Spleen (tissue), 13 donors: ENCODE results near the gene SPRED1. TPM values are rescaled to one million over a fixed set of nuclear protein-coding genes. Genes with fewer than 3 reads are reported as not detected.
A peak's percentile ranks its signal among the peaks of the same experiment; 100 is the strongest.

Source experiments
- DNase-seq: peaks from one replicate; pipeline ENCODE4 v3.0.0-alpha.2; 2020
- H3K27ac ChIP-seq, 8 donors: fragments of 200-600 bp; sonication (generic) in 7 of 8; 1 replicate in 4 of 8; 2 replicates in 4 of 8; pipeline versions ENCODE4 v1.5.0 to v1.8.0; 2016 to 2021; ENCODE audit warnings: inconsistent platforms in 4 of 8, mild to moderate bottlenecking in 4 of 8, moderate library complexity in 1 of 8
- H3K27me3 ChIP-seq, 7 donors: fragments of 200-600 bp; sonication (generic) in 6 of 7; replicated peaks in 1 of 7; 1 replicate in 4 of 7; 2 replicates in 3 of 7; pipeline versions ENCODE4 v1.5.0 to v1.8.0; 2016 to 2021; ENCODE audit warnings: inconsistent platforms in 3 of 7, mild to moderate bottlenecking in 1 of 7
- H3K36me3 ChIP-seq, 6 donors: fragments of 200-600 bp; sonication (generic) in 5 of 6; 1 replicate in 4 of 6; 2 replicates in 2 of 6; pipeline versions ENCODE4 v1.5.0 to v1.8.0; 2016 to 2021; ENCODE audit warnings: inconsistent platforms in 2 of 6
- H3K4me1 ChIP-seq, 6 donors: fragments of 200-600 bp; sonication (generic) in 5 of 6; 1 replicate in 3 of 6; 2 replicates in 3 of 6; pipeline versions ENCODE4 v1.5.0 to v1.8.0; 2016 to 2021; ENCODE audit warnings: inconsistent platforms in 3 of 6
- H3K4me3 ChIP-seq, 8 donors: fragments of 200-600 bp; sonication (generic) in 7 of 8; 1 replicate in 4 of 8; 2 replicates in 4 of 8; pipeline versions ENCODE4 v1.5.0 to v1.8.0; 2016 to 2021; ENCODE audit warnings: inconsistent platforms in 4 of 8, mild to moderate bottlenecking in 4 of 8, moderate library complexity in 2 of 8
- H3K9me3 ChIP-seq, 8 donors: fragments of 200-600 bp; sonication (generic) in 7 of 8; 1 replicate in 4 of 8; 2 replicates in 4 of 8; pipeline versions ENCODE4 v1.5.0 to v1.8.0; 2016 to 2021; ENCODE audit warnings: inconsistent platforms in 4 of 8
- CTCF ChIP-seq, 11 experiments: fragments of 200-600 bp in 7 of 11; fragments of 450-650 bp in 4 of 11; sonication (generic) in 4 of 11; IDR thresholded peaks in 8 of 11; conservative IDR thresholded peaks in 3 of 11; 1 replicate in 7 of 11; 2 replicates in 4 of 11; pipeline versions ENCODE4 v1.4.0 to v1.8.0; 2016 to 2021; ENCODE audit warnings: antibody characterized with exemption in 11 of 11, inconsistent platforms in 4 of 11, mild to moderate bottlenecking in 1 of 11
- POLR2A ChIP-seq, 3 donors: fragments of 450-650 bp; IDR thresholded peaks; one replicate each; pipeline ENCODE4 v1.5.1; 2017; ENCODE audit warnings: antibody characterized with exemption in 3 of 3, mild to moderate bottlenecking in 1 of 3
- POLR2AphosphoS5 ChIP-seq, 3 donors: sonication (generic); formaldehyde crosslinking; IDR thresholded peaks; one replicate each; pipeline ENCODE4 v1.5.1; 2017; ENCODE audit warnings: antibody characterized with exemption in 3 of 3
- WGBS, 5 donors: extraction: QIAGEN DNeasy Blood & Tissue Kit in 3 of 5; methylation state at CpG; one replicate each; pipeline versions ENCODE4 v1.1.5 to v1.1.7; 2013 to 2018; 5-methylcytosine and 5-hydroxymethylcytosine counted together
- intact Hi-C: fragments of 100-400 bp; cut with DNase I; formaldehyde crosslinking; loops from one replicate; pipeline ENCODE4 v1.15.0; 2023; ENCODE audit warnings: low total_unique reads
- long read RNA-seq, 2 donors: transcript quantifications; one replicate each; lab custom pipeline, GENCODE V29; 2026
- polyA plus RNA-seq, 3 donors: library from polyadenylated mRNA; stranded (reverse); fragments of 200-250 nt; gene quantifications; one replicate each; pipeline ENCODE4 v1.2.1, GENCODE V29; 2013
- total RNA-seq, 7 donors: library from RNA; depleted of rRNA in 3 of 7; stranded (reverse); fragments of >200 nt in 3 of 7; fragmentation: NEBNext Ultra II Directional in 4 of 7; extraction: Animal tissue kit (Norgen Biotek cat#: 25700) in 4 of 7; gene quantifications; one replicate each; pipeline versions ENCODE4 v1.1.0 to v1.2.1, GENCODE V29; 2016 to 2021
- donor health status: healthy with polysubstance abuse.
- donor health status: DM: no; HTN: no; CAD: no; lungs with moderate emphysema.
- donor health status: DM: no; HTN: no; CAD: no.
- donor health status: Bipolar disorder and iron deficiency.
- donor health status: healthy.
- donor health status: DM: no; HTN: no; CAD: no.
- donor health status: DM: yes; HTN: yes; CAD: no.

Gene SPRED1
- total RNA-seq, result 10 to 100 TPM; 15.1 to 36.9 (median 29.2) TPM
- polyA plus RNA-seq, result 1 to 10 TPM; 3.1 to 5.7 (median 3.7) TPM
- long read RNA-seq, donor 1, full-length matches to known transcripts, result 9 of 9 reads
- long read RNA-seq, donor 1, partial matches to known transcripts, result 0 of 9 reads
- long read RNA-seq, donor 1, other reads (novel, unspliced or antisense), result 0 of 9 reads
- long read RNA-seq, donor 2, full-length matches to known transcripts, result 5 of 5 reads
- long read RNA-seq, donor 2, partial matches to known transcripts, result 0 of 5 reads
- long read RNA-seq, donor 2, other reads (novel, unspliced or antisense), result 0 of 5 reads

GRCh38 chr15:38252481-38253350, at the start of gene SPRED1:
SPRED1 (plus strand) TSS chr15:38252836; CDS start chr15:38253186, 350 bp downstream.
- H3K36me3 ChIP-seq, result no peaks in the 10 kb centered on the region
- no peak for TF ChIP-seq POLR2A (IDR thresholded peaks at IDR 0.05)
- intact Hi-C loops, result no loop called here
- H3K27ac ChIP-seq, result peak within 1 kb of the TSS; percentile 83 to 96 (median 95)
- H3K4me3 ChIP-seq, result peak within 1 kb of the TSS; percentile 70 to 91 (median 82)
- peaks cover 0 to 21% (median 0%) of the 10 kb centered on the region in 7 donors for H3K27me3 ChIP-seq
- 0 to 1% (median 0%) methylated on average over 38 to 75 of the region's 75 CpGs for WGBS, 5 donors
- H3K4me1 ChIP-seq, result peaks cover 10 to 61% (median 28%) of the 10 kb centered on the region in 6 donors
- H3K9me3 ChIP-seq, result no peaks in the 10 kb centered on the region
- peak; percentile 90 for DNase-seq

GRCh38 chr15:38205526-38206272, 46.9 kb upstream of the SPRED1 start:
- H3K36me3 ChIP-seq, result no peaks in the 10 kb centered on the region
- no peak overlapping the region for H3K4me3 ChIP-seq
- peaks cover 0 to 4% (median 0%) of the 10 kb centered on the region in 7 donors for H3K27me3 ChIP-seq
- WGBS, 5 donors, result 78 to 93% (median 88%) methylated on average over 3 of the region's 3 CpGs
- no peak for TF ChIP-seq POLR2A (IDR thresholded peaks at IDR 0.05)
- no peak for TF ChIP-seq POLR2AphosphoS5 (IDR thresholded peaks at IDR 0.05)
- no peak for TF ChIP-seq CTCF (IDR thresholded peaks at IDR 0.05 in 8 of 11, conservative IDR thresholded peaks at IDR 0.05 in 3 of 11)
- intact Hi-C loops, result no loop called here
- H3K27ac ChIP-seq, result no peak overlapping the region
- no peak for DNase-seq
- H3K9me3 ChIP-seq, result no peaks in the 10 kb centered on the region
- H3K4me1 ChIP-seq, result peaks cover 0 to 22% (median 14%) of the 10 kb centered on the region in 6 donors

- 80 to 85% (median 83%) methylated on average over 2 of the region's 2 CpGs for WGBS, 5 donors
- intact Hi-C loops, result no loop called here
Measured at GRCh38 chr15:38207621-38208020, 45.0 kb upstream of the SPRED1 start.

More at GRCh38 chr15:38207621-38208020, 45.0 kb upstream of the SPRED1 start:
- Histone ChIP-seq H3K9me3 (no peaks in the 10 kb centered on the region), H3K4me1 (peaks cover 0 to 15% (median 10%) of the 10 kb centered on the region in 6 donors), H3K4me3 (no peak overlapping the region), H3K36me3 (no peaks in the 10 kb centered on the region), H3K27me3 (peaks cover 0 to 4% (median 0%) of the 10 kb centered on the region in 7 donors), H3K27ac (no peak overlapping the region)
- no peak for TF ChIP-seq CTCF (IDR thresholded peaks at IDR 0.05 in 8 of 11, conservative IDR thresholded peaks at IDR 0.05 in 3 of 11)
- no peak for DNase-seq
